Measurements from ENCODE around the gene JMJD8.

GRCh38 chr16:658679-659571 lies 25.2 kb downstream of the JMJD8 start:
- TF ChIP-seq CTCF (IDR thresholded peaks at IDR 0.05) (no peak), POLR2A (IDR thresholded peaks at IDR 0.05) (no peak), POLR2AphosphoS5 (IDR thresholded peaks at IDR 0.05) (no peak)

Measured in transverse colon (tissue), 4 donors.